ENCODE measurements around the gene MROH8. TPM values are rescaled to one million over a fixed set of nuclear protein-coding genes. Genes with fewer than 3 reads are reported as not detected.
A peak's percentile ranks its signal among the peaks of the same experiment; 100 is the strongest.

MROH8 gene
- polyA plus RNA-seq, 1 donor from 2014 or later: 3.2 TPM

DNA sequence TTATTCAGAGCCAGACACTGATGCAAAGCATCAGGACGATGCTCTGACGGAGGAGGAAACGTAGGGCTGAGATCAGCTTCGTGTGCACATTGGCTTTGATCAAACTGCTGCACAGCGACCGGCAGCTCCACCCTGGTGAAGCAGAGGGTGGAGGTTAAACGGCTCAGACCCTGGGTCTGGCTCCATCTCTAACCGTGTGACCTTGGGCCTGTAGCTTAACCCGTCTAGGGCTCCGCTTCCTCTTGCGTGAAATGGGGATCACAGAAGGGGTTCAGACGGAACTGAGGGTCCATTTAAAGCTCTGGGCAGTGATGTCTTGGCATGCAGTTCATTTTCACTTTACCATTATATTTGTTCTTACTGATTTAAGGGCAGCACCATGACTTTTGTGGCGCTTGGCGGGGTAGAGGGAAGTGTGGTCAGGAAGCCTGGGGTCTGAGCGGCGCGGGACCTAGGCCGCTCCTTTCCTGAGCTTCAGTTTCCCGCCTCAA, 84.2 kb downstream of the MROH8 start:
- Histone ChIP-seq H3K9ac (ENCODE audit: low read length) (peak overlapping the region; percentile 78), H3K9me3 (ENCODE audit: low read length) (no peaks in the 10 kb centered on the region), H3K4me2 (ENCODE audit: low read length) (peak overlapping the region; percentile 79), H3F3A (ENCODE audit: insufficient read depth, low read length, poor library complexity, severe bottlenecking) (no peaks in the 10 kb centered on the region), H4K20me1 (ENCODE audit: insufficient read depth) (no peaks in the 10 kb centered on the region), H3K9me2 (ENCODE audit: insufficient read depth, low read length) (no peaks in the 10 kb centered on the region), H3K79me2 (replicated peaks; ENCODE audit: insufficient read depth, low read length) (peaks cover 10% of the 10 kb centered on the region), H3K4me3 (ENCODE audit: low read length) (peak overlapping the region; percentile 88), H3K27me3 (ENCODE audit: insufficient read depth, low read depth, low read length) (no peaks in the 10 kb centered on the region), H3K36me3 (ENCODE audit: insufficient read depth, low read length) (no peaks in the 10 kb centered on the region), H2AFZ (ENCODE audit: low read depth, low read length) (peak overlapping the region; percentile 91), H3K27ac (ENCODE audit: low read length) (no peak overlapping the region)
- TF ChIP-seq, protein P1, sequence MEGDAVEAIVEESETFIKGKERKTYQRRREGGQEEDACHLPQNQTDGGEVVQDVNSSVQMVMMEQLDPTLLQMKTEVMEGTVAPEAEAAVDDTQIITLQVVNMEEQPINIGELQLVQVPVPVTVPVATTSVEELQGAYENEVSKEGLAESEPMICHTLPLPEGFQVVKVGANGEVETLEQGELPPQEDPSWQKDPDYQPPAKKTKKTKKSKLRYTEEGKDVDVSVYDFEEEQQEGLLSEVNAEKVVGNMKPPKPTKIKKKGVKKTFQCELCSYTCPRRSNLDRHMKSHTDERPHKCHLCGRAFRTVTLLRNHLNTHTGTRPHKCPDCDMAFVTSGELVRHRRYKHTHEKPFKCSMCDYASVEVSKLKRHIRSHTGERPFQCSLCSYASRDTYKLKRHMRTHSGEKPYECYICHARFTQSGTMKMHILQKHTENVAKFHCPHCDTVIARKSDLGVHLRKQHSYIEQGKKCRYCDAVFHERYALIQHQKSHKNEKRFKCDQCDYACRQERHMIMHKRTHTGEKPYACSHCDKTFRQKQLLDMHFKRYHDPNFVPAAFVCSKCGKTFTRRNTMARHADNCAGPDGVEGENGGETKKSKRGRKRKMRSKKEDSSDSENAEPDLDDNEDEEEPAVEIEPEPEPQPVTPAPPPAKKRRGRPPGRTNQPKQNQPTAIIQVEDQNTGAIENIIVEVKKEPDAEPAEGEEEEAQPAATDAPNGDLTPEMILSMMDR (IDR thresholded peaks at IDR 0.05; ENCODE audit: poor library complexity, severe bottlenecking): no peak
- no peak for TF ChIP-seq MXI1 (conservative IDR thresholded peaks at IDR 0.05; ENCODE audit: poor library complexity, severe bottlenecking)
- TF ChIP-seq, protein P2, sequence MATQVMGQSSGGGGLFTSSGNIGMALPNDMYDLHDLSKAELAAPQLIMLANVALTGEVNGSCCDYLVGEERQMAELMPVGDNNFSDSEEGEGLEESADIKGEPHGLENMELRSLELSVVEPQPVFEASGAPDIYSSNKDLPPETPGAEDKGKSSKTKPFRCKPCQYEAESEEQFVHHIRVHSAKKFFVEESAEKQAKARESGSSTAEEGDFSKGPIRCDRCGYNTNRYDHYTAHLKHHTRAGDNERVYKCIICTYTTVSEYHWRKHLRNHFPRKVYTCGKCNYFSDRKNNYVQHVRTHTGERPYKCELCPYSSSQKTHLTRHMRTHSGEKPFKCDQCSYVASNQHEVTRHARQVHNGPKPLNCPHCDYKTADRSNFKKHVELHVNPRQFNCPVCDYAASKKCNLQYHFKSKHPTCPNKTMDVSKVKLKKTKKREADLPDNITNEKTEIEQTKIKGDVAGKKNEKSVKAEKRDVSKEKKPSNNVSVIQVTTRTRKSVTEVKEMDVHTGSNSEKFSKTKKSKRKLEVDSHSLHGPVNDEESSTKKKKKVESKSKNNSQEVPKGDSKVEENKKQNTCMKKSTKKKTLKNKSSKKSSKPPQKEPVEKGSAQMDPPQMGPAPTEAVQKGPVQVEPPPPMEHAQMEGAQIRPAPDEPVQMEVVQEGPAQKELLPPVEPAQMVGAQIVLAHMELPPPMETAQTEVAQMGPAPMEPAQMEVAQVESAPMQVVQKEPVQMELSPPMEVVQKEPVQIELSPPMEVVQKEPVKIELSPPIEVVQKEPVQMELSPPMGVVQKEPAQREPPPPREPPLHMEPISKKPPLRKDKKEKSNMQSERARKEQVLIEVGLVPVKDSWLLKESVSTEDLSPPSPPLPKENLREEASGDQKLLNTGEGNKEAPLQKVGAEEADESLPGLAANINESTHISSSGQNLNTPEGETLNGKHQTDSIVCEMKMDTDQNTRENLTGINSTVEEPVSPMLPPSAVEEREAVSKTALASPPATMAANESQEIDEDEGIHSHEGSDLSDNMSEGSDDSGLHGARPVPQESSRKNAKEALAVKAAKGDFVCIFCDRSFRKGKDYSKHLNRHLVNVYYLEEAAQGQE (IDR thresholded peaks at IDR 0.05; ENCODE audit: borderline replicate concordance): no peak
- TF ChIP-seq SMC3 (conservative IDR thresholded peaks at IDR 0.05; ENCODE audit: poor library complexity): no peak

DNA sequence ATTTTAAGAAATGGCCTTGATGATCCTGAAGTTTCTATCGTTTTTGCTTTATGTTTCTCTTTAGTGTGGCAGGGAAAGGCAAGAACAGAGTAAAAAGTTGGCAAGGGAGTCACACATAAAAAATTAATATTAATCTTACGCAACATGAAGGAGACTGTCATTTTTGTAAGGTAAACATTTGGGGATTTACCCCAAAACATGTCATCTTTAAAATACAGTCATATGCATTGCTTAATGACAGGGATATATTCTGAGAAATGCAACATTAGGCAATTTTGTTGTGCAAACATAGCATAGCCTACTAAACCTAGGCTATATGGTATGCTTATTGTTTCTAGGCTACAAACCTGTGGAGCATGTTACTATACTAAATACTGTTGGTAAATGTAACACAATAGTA, 88.9 kb downstream of the MROH8 start:
- Histone ChIP-seq H3K36me3 (ENCODE audit: insufficient read depth, low read length) (no peaks in the 10 kb centered on the region), H3F3A (ENCODE audit: insufficient read depth, low read length, poor library complexity, severe bottlenecking) (no peaks in the 10 kb centered on the region), H3K4me2 (ENCODE audit: low read length) (no peak overlapping the region), H4K20me1 (ENCODE audit: insufficient read depth) (no peaks in the 10 kb centered on the region), H3K9ac (ENCODE audit: low read length) (no peak overlapping the region), H2AFZ (ENCODE audit: low read depth, low read length) (no peak overlapping the region), H3K79me2 (replicated peaks; ENCODE audit: insufficient read depth, low read length) (peaks cover 11% of the 10 kb centered on the region), H3K27ac (ENCODE audit: low read length) (no peak overlapping the region), H3K27me3 (ENCODE audit: insufficient read depth, low read depth, low read length) (no peaks in the 10 kb centered on the region), H3K9me2 (ENCODE audit: insufficient read depth, low read length) (no peaks in the 10 kb centered on the region), H3K9me3 (ENCODE audit: low read length) (no peaks in the 10 kb centered on the region), H3K4me3 (ENCODE audit: low read length) (no peak overlapping the region)
- no peak for TF ChIP-seq RAD21 (conservative IDR thresholded peaks at IDR 0.05)
- no peak for TF ChIP-seq POLR2AphosphoS5 (IDR thresholded peaks at IDR 0.05)
- no peak for TF ChIP-seq TAF1 (IDR thresholded peaks at IDR 0.05; ENCODE audit: low read depth)
- TF ChIP-seq EP300 (conservative IDR thresholded peaks at IDR 0.05; ENCODE audit: poor library complexity, severe bottlenecking): no peak
- no peak for TF ChIP-seq SMC3 (conservative IDR thresholded peaks at IDR 0.05; ENCODE audit: poor library complexity)
- TF ChIP-seq, protein P1 (IDR thresholded peaks at IDR 0.05; ENCODE audit: poor library complexity, severe bottlenecking): no peak
- no peak for TF ChIP-seq EZH2 (IDR thresholded peaks at IDR 0.05; ENCODE audit: borderline replicate concordance, insufficient read depth, low read length, poor library complexity, severe bottlenecking)
- TF ChIP-seq, protein P2 (IDR thresholded peaks at IDR 0.05; ENCODE audit: borderline replicate concordance): no peak
- TF ChIP-seq MXI1 (conservative IDR thresholded peaks at IDR 0.05; ENCODE audit: poor library complexity, severe bottlenecking): no peak
